H9 (cell line): ENCODE data around the gene UGT1A6. TPM values are rescaled to one million over a fixed set of nuclear protein-coding genes. Genes with fewer than 3 reads are reported as not detected.
A peak's percentile ranks its signal among the peaks of the same experiment; 100 is the strongest.

Source experiments
- DNase-seq: peaks from one replicate; pipeline ENCODE4 v3.0.0-alpha.2; 2017
- H2AFZ ChIP-seq: one replicate; pipeline ENCODE4 v1.6.1; 2013; ENCODE audit warnings: mild to moderate bottlenecking, low read length, control low read depth, moderate library complexity
- H2AK5ac ChIP-seq: 2 replicates; pipeline ENCODE4 v1.6.1; 2013; ENCODE audit warnings: low read length, control low read depth, mixed read lengths; ENCODE audit not compliant: insufficient read length
- H2BK120ac ChIP-seq: one replicate; pipeline ENCODE4 v1.6.1; 2013; ENCODE audit warnings: low read depth, mild to moderate bottlenecking, low read length, control low read depth, inconsistent platforms; ENCODE audit not compliant: poor library complexity, severe bottlenecking
- H2BK12ac ChIP-seq: 2 replicates; pipeline ENCODE4 v1.6.1; 2013; ENCODE audit warnings: low read length, control low read depth, mixed read lengths, low read depth; ENCODE audit not compliant: insufficient read length
- H2BK15ac ChIP-seq: 2 replicates; pipeline ENCODE4 v1.6.1; 2013; ENCODE audit warnings: low read depth, low read length, control low read depth
- H2BK20ac ChIP-seq: one replicate; pipeline ENCODE4 v1.6.1; 2013; ENCODE audit warnings: low read depth, mild to moderate bottlenecking, low read length, control low read depth, inconsistent platforms; ENCODE audit not compliant: poor library complexity, severe bottlenecking
- H2BK5ac ChIP-seq: 2 replicates; pipeline ENCODE4 v1.6.1; 2013; ENCODE audit warnings: low read length, control low read depth, mixed read lengths; ENCODE audit not compliant: insufficient read length
- H3K14ac ChIP-seq: 2 replicates; pipeline ENCODE4 v1.6.1; 2013; ENCODE audit warnings: low read length, control low read depth; ENCODE audit not compliant: insufficient read depth
- H3K18ac ChIP-seq: 2 replicates; pipeline ENCODE4 v1.6.1; 2013; ENCODE audit warnings: low read depth, mild to moderate bottlenecking, mixed read lengths, low read length, control low read depth; ENCODE audit not compliant: insufficient read length
- H3K23ac ChIP-seq: 2 replicates; pipeline ENCODE4 v1.6.1; 2013; ENCODE audit warnings: low read length, control low read depth, mixed read lengths, low read depth; ENCODE audit not compliant: insufficient read length
- H3K23me2 ChIP-seq: 2 replicates; pipeline ENCODE4 v1.6.1; 2013; ENCODE audit warnings: low read depth, mild to moderate bottlenecking, mixed read lengths, low read length, control low read depth; ENCODE audit not compliant: insufficient read length, poor library complexity, severe bottlenecking
- H3K27ac ChIP-seq: 2 replicates; pipeline ENCODE4 v1.5.1; 2013; ENCODE audit warnings: low read length, control low read depth, mixed read lengths, low read depth; ENCODE audit not compliant: insufficient read length
- H3K27me3 ChIP-seq: 2 replicates; pipeline ENCODE4 v1.6.1; 2013; ENCODE audit warnings: low read length, control low read depth, inconsistent platforms; ENCODE audit not compliant: insufficient read depth
- H3K4ac ChIP-seq: 2 replicates; pipeline ENCODE4 v1.6.1; 2013; ENCODE audit warnings: low read depth, mild to moderate bottlenecking, control low read depth, inconsistent platforms, low read length, moderate library complexity
- H3K4me1 ChIP-seq: 2 replicates; pipeline ENCODE4 v1.6.1; 2013; ENCODE audit warnings: low read length, control low read depth, inconsistent platforms; ENCODE audit not compliant: insufficient read depth
- H3K4me2 ChIP-seq: 2 replicates; pipeline ENCODE4 v1.6.1; 2013; ENCODE audit warnings: low read length, control low read depth, mixed read lengths; ENCODE audit not compliant: insufficient read length, insufficient read depth
- H3K56ac ChIP-seq: 2 replicates; pipeline ENCODE4 v1.6.1; 2013; ENCODE audit warnings: low read depth, mild to moderate bottlenecking, mixed read lengths, low read length, control low read depth; ENCODE audit not compliant: insufficient read length
- H3K79me1 ChIP-seq: 2 replicates; pipeline ENCODE4 v1.6.1; 2013; ENCODE audit warnings: low read depth, mild to moderate bottlenecking, moderate library complexity, low read length, control low read depth, inconsistent platforms; ENCODE audit not compliant: insufficient read depth, poor library complexity, severe bottlenecking
- H3K79me2 ChIP-seq: 2 replicates; pipeline ENCODE4 v1.6.1; 2013; ENCODE audit warnings: low read length, control low read depth, inconsistent platforms; ENCODE audit not compliant: insufficient read depth
- H3K9ac ChIP-seq: 2 replicates; pipeline ENCODE4 v1.6.1; 2013; ENCODE audit warnings: low read length, control low read depth, mixed read lengths; ENCODE audit not compliant: insufficient read length; ENCODE audit errors: extremely low read depth
- H3K9me3 ChIP-seq: one replicate; pipeline ENCODE4 v1.6.1; 2013; ENCODE audit warnings: low read depth, low read length, inconsistent platforms; ENCODE audit not compliant: control insufficient read depth
- H3T11ph ChIP-seq: one replicate; pipeline ENCODE4 v1.6.1; 2013; ENCODE audit warnings: mild to moderate bottlenecking, low read length, control low read depth, inconsistent platforms
- H4K20me1 ChIP-seq: one replicate; pipeline ENCODE4 v1.6.1; 2013; ENCODE audit not compliant: control insufficient read depth, insufficient read length, insufficient read depth
- H4K5ac ChIP-seq: 2 replicates; pipeline ENCODE4 v1.6.1; 2013; ENCODE audit warnings: low read depth, mild to moderate bottlenecking, mixed read lengths, low read length, control low read depth; ENCODE audit not compliant: insufficient read length
- H4K8ac ChIP-seq: replicated peaks from 2 replicates; pipeline ENCODE4 v1.6.1; 2013; ENCODE audit warnings: low read length, control low read depth, mixed read lengths, low read depth; ENCODE audit not compliant: insufficient read length
- H4K91ac ChIP-seq: 2 replicates; pipeline ENCODE4 v1.6.1; 2013; ENCODE audit warnings: low read depth, mild to moderate bottlenecking, moderate library complexity, mixed read lengths, low read length, control low read depth; ENCODE audit not compliant: insufficient read length
- H3K27ac Mint-ChIP-seq, 3 experiments: 2 replicates in 2 of 3; 3 replicates in 1 of 3; pipeline ENCODE4 v1.8.0; 2020 to 2021; ENCODE audit warnings: mixed read lengths in 3 of 3, mild to moderate bottlenecking in 1 of 3, moderate library complexity in 1 of 3
- H3K27me3 Mint-ChIP-seq: 2 replicates; pipeline ENCODE4 v1.8.0; 2021; ENCODE audit warnings: low read depth, mild to moderate bottlenecking, moderate library complexity, mixed read lengths
- H3K36me3 Mint-ChIP-seq, 3 experiments: 2 replicates in 2 of 3; 3 replicates in 1 of 3; pipeline ENCODE4 v1.8.0; 2020 to 2021; ENCODE audit warnings: low read depth in 3 of 3, mixed read lengths in 3 of 3; ENCODE audit not compliant: insufficient read depth in 1 of 3
- H3K4me1 Mint-ChIP-seq, 2 experiments: 2 replicates each; pipeline ENCODE4 v1.8.0; 2020; ENCODE audit warnings: mixed read lengths in 2 of 2
- H3K4me3 Mint-ChIP-seq, 2 experiments: 2 replicates in 1 of 2; 3 replicates in 1 of 2; pipeline ENCODE4 v1.8.0; 2020 to 2021; ENCODE audit warnings: mild to moderate bottlenecking in 2 of 2, mixed read lengths in 2 of 2, moderate library complexity in 1 of 2
- H3K9me3 Mint-ChIP-seq, 2 experiments: 2 replicates in 1 of 2; 3 replicates in 1 of 2; pipeline ENCODE4 v1.8.0; 2020; ENCODE audit warnings: mild to moderate bottlenecking in 2 of 2, mixed read lengths in 2 of 2, moderate library complexity in 1 of 2
- WGBS: extraction: QIAGEN DNeasy Blood & Tissue Kit; methylation state at CpG from one replicate; pipeline ENCODE4 v1.1.7; 2013; ENCODE audit warnings: missing lambda C conversion rate, low lambda C conversion rate, mixed read lengths; ENCODE audit not compliant: insufficient read length; ENCODE audit errors: extremely low coverage; 5-methylcytosine and 5-hydroxymethylcytosine counted together
- total RNA-seq: library from RNA; stranded (reverse); gene quantifications from 2 replicates; pipeline ENCODE4 v1.2.1, GENCODE V29; 2021
- TF ChIP-seq, protein P1 (sequence below): fragments of 200-600 bp; sonication (generic); conservative IDR thresholded peaks from 3 replicates; pipeline ENCODE4 v1.8.0; 2021; ENCODE audit warnings: antibody characterized with exemption, mild to moderate bottlenecking

Gene UGT1A6
- total RNA-seq, 1 experiment from 2014 or later = not detected

DNA sequence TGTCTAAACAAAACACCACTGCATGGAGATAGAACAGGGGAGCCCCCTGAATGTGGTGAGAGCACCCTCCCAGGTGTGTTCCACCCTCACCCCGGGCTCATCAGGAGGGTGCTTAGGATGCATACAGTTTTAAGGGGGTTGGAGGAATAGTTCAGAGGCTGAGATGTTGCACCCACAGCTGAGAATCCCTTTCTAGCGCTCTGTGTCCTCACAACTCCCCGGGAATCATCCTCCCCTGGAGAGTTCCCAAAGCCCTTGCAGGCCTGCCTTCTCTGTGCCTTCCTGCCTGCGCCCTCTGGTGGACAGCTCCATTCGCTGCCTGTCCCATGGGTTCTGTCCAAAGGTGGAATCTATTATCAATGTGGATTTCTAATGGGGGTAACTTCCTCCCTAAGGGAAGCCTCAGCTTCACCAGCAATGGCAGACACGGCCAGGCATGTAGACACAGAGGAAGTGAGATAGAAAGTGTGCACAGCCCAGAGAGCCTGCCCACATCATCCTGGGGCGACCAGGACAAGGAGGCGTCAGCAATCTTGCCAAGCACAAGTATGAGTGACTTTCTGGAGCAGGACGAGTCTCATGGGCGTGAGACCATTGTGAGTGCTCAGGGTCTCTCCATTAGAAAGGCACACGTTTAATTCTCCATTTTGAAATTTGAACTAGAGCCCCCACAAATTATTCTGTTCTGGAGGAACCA lies 18.8 kb downstream of the UGT1A6 start:
- peaks cover 1% of the 10 kb centered on the region for H3K23me2 ChIP-seq
- no peak overlapping the region for H3K27ac Mint-ChIP-seq
- no peak overlapping the region for H3K56ac ChIP-seq
- no peaks in the 10 kb centered on the region for H3K27me3 ChIP-seq
- H3K27ac ChIP-seq = no peak overlapping the region
- H2BK120ac ChIP-seq = no peak overlapping the region
- no peak overlapping the region for H2BK12ac ChIP-seq
- no peak overlapping the region for H3K18ac ChIP-seq
- H3K36me3 Mint-ChIP-seq = no peaks in the 10 kb centered on the region
- H3K79me1 ChIP-seq = no peaks in the 10 kb centered on the region
- H3K4ac ChIP-seq = no peak overlapping the region
- H3K27me3 Mint-ChIP-seq = peaks cover 8% of the 10 kb centered on the region
- H3K14ac ChIP-seq = no peak overlapping the region; the same call in 1 of the 2 replicates
- no CpG with 5 or more reads among the region's 11 CpGs for WGBS
- TF ChIP-seq, protein P1, sequence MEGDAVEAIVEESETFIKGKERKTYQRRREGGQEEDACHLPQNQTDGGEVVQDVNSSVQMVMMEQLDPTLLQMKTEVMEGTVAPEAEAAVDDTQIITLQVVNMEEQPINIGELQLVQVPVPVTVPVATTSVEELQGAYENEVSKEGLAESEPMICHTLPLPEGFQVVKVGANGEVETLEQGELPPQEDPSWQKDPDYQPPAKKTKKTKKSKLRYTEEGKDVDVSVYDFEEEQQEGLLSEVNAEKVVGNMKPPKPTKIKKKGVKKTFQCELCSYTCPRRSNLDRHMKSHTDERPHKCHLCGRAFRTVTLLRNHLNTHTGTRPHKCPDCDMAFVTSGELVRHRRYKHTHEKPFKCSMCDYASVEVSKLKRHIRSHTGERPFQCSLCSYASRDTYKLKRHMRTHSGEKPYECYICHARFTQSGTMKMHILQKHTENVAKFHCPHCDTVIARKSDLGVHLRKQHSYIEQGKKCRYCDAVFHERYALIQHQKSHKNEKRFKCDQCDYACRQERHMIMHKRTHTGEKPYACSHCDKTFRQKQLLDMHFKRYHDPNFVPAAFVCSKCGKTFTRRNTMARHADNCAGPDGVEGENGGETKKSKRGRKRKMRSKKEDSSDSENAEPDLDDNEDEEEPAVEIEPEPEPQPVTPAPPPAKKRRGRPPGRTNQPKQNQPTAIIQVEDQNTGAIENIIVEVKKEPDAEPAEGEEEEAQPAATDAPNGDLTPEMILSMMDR = peak; percentile 92
- no peaks in the 10 kb centered on the region for H3K9me3 ChIP-seq
- H3K79me2 ChIP-seq = no peaks in the 10 kb centered on the region
- H3K9ac ChIP-seq = no peak overlapping the region
- no peak overlapping the region for H2BK15ac ChIP-seq
- H4K20me1 ChIP-seq = no peaks in the 10 kb centered on the region
- no peak overlapping the region for H2BK5ac ChIP-seq
- H2AFZ ChIP-seq = no peak overlapping the region
- no peak overlapping the region for H4K8ac ChIP-seq
- H3K4me1 Mint-ChIP-seq = peaks cover 7% of the 10 kb centered on the region in 2 experiments
- no peak overlapping the region for H4K5ac ChIP-seq
- no peak overlapping the region for H3T11ph ChIP-seq
- no peak overlapping the region for H4K91ac ChIP-seq
- H3K4me3 Mint-ChIP-seq = no peak overlapping the region; a peak in 1 of 5 replicates
- no peaks in the 10 kb centered on the region for H3K9me3 Mint-ChIP-seq
- no peak overlapping the region for H3K23ac ChIP-seq
- peak; percentile 84 for DNase-seq
- H3K4me1 ChIP-seq = no peaks in the 10 kb centered on the region
- no peak overlapping the region for H2AK5ac ChIP-seq
- no peak overlapping the region for H2BK20ac ChIP-seq
- no peak overlapping the region for H3K4me2 ChIP-seq
